PC-9 (cell line): ENCODE results near the gene ARFGAP3.

ENCODE experiments used
- CTCF ChIP-seq: fragments of 200-600 bp; sonication (generic); conservative IDR thresholded peaks from 2 replicates; pipeline ENCODE4 v1.6.1; 2017; ENCODE audit warnings: mixed run types, antibody characterized with exemption, mild to moderate bottlenecking, moderate library complexity
- EZH2 ChIP-seq: fragments of 200-600 bp; sonication (generic); IDR thresholded peaks from 2 replicates; pipeline ENCODE4 v1.8.0; 2017; ENCODE audit warnings: antibody characterized with exemption, low read depth

- no peak for TF ChIP-seq CTCF
- no peak for TF ChIP-seq EZH2
These were observed 27.8 kb downstream of the ARFGAP3 start for GRCh38 chr22:42829302-42829701.
